Fibroblast of lung (primary cell): ENCODE results near the gene CHD9. TPM values are rescaled to one million over a fixed set of nuclear protein-coding genes. Genes with fewer than 3 reads are reported as not detected.
A peak's percentile ranks its signal among the peaks of the same experiment; 100 is the strongest.

Source experiments
- DNase-seq, 2 donors: peaks; one replicate each; pipeline versions ENCODE4 v3.0.0 to v3.0.0-alpha.2; 2010; ENCODE audit warnings: low read depth in 2 of 2
- H2AFZ ChIP-seq: 2 replicates; pipeline ENCODE4 v1.5.1; 2012; ENCODE audit warnings: low read length, control low read depth, inconsistent platforms
- H3K27ac ChIP-seq: 2 replicates; pipeline ENCODE4 v1.5.1; 2011; ENCODE audit warnings: low read length, control low read depth; ENCODE audit not compliant: insufficient read depth
- H3K27me3 ChIP-seq: 2 replicates; pipeline ENCODE4 v1.5.1; 2011; ENCODE audit warnings: mild to moderate bottlenecking, low read length; ENCODE audit not compliant: control insufficient read depth, insufficient read depth
- H3K36me3 ChIP-seq: 2 replicates; pipeline ENCODE4 v1.5.1; 2011; ENCODE audit warnings: low read length; ENCODE audit not compliant: control insufficient read depth, insufficient read depth
- H3K4me1 ChIP-seq: 2 replicates; pipeline ENCODE4 v1.5.1; 2011; ENCODE audit warnings: low read length; ENCODE audit not compliant: control insufficient read depth, insufficient read depth; ENCODE audit errors: extremely low read depth
- H3K4me2 ChIP-seq: 2 replicates; pipeline ENCODE4 v1.5.1; 2011; ENCODE audit warnings: low read length, control low read depth; ENCODE audit not compliant: insufficient read depth; ENCODE audit errors: extremely low read depth
- H3K4me3 ChIP-seq, 4 experiments: fragments of 200-600 bp in 1 of 4; sonication (generic) in 1 of 4; replicated peaks in 1 of 4; 2 replicates each; pipeline ENCODE4 v1.5.1; 2011 to 2016; ENCODE audit warnings: low read length in 4 of 4, low read depth in 3 of 4, mild to moderate bottlenecking in 3 of 4, control low read depth in 2 of 4, inconsistent platforms in 1 of 4, mixed read lengths in 1 of 4; ENCODE audit not compliant: insufficient read depth in 1 of 4; ENCODE audit errors: control extremely low read depth in 1 of 4
- H3K79me2 ChIP-seq: 2 replicates; pipeline ENCODE4 v1.5.1; 2012; ENCODE audit warnings: mild to moderate bottlenecking, low read length, inconsistent platforms; ENCODE audit not compliant: control insufficient read depth, insufficient read depth
- H3K9ac ChIP-seq: 2 replicates; pipeline ENCODE4 v1.5.1; 2011; ENCODE audit warnings: mild to moderate bottlenecking, low read length, control low read depth; ENCODE audit not compliant: insufficient read depth
- H3K9me3 ChIP-seq: 2 replicates; pipeline ENCODE4 v1.5.1; 2012; ENCODE audit warnings: low read depth, low read length; ENCODE audit not compliant: control insufficient read depth, insufficient read depth
- H4K20me1 ChIP-seq: 2 replicates; pipeline ENCODE4 v1.5.1; 2011; ENCODE audit warnings: low read length; ENCODE audit not compliant: control insufficient read depth, insufficient read depth; ENCODE audit errors: extremely low read depth
- EZH2 ChIP-seq: IDR thresholded peaks from 2 replicates; pipeline ENCODE4 v1.5.1; 2012; ENCODE audit warnings: low read length, control low read depth, mild to moderate bottlenecking; ENCODE audit errors: missing control alignments
- polyA plus RNA-seq, 2 donors: library from polyadenylated mRNA; depleted of rRNA in 1 of 2; stranded (reverse) in 1 of 2; unstranded in 1 of 2; fragments of >200 nt; gene quantifications; 2 replicates each; pipeline ENCODE4 v1.2.1, GENCODE V29; 2011 to 2012; ENCODE audit warnings: missing spikeins in 1 of 2
- total RNA-seq: library from RNA; depleted of rRNA; stranded (reverse); fragments of >200 nt; gene quantifications from 2 replicates; pipeline ENCODE4 v1.2.1, GENCODE V29; 2014
- TF ChIP-seq, protein P1 (sequence below), 2 donors: IDR thresholded peaks in 1 of 2; conservative IDR thresholded peaks in 1 of 2; 1 replicate in 1 of 2; 2 replicates in 1 of 2; pipeline ENCODE4 v1.5.1; 2011 to 2012; ENCODE audit warnings: low read length in 2 of 2, control low read depth in 1 of 2, inconsistent platforms in 1 of 2, low read depth in 1 of 2, mild to moderate bottlenecking in 1 of 2

Gene CHD9
- total and polyA plus RNA-seq, 2 donors (not counting 1 experiment from before 2014, with no cell fraction given): 32.9 to 60.9 TPM

DNA sequence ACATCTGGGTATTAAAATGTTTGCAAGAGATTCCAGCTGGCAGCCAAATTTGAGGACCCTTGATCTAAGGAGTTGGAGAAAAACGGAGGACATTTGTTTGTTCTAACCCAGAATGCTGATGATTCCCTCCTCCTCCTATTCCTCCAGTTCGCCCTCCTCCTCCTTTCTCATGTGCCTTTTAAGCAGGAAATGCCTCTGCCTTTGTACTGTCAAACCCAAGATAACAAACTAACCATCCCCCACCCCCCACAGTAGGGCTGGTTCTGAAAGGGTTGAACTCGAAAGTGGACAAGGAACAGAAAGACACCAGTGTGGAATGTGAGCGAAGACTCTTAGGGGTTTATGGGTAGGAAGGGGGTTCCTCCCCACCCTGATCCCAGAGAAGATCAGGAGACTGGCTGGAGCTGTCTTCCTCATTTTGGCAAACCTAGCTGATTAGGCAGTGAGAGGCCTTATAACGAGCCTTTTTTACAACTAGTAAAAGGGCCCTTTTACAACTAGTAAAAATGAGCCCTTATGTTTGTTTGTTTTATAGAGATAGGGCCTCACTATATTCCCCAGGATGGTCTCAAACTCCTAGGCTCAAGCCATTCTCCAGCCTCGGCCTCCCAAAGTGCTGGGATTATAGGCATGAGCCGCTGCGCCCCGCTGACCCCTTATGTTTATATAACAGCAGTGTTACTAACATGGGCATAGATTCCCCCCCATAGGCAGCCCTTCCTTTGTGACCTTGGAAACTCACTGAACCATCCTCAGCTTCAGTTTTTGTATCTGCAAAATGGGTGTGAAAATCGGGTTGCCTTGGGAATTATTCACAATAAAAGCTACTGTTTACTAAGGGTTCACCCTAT, 975 bp downstream of the CHD9 start:
- Histone ChIP-seq H3K4me2 (peak overlapping the region; percentile 79), H3K79me2 (peaks cover 20% of the 10 kb centered on the region), H4K20me1 (no peaks in the 10 kb centered on the region), H3K27me3 (no peaks in the 10 kb centered on the region), H2AFZ (peak overlapping the region; percentile 23), H3K27ac (peak overlapping the region; percentile 69), H3K4me3 (peak overlapping the region; percentile 65 to 87 (median 77)), H3K36me3 (no peaks in the 10 kb centered on the region), H3K4me1 (peaks cover 2% of the 10 kb centered on the region), H3K9ac (peak overlapping the region; percentile 79), H3K9me3 (no peaks in the 10 kb centered on the region)
- peak; percentile 77 to 82 for DNase-seq
- TF ChIP-seq, protein P1, sequence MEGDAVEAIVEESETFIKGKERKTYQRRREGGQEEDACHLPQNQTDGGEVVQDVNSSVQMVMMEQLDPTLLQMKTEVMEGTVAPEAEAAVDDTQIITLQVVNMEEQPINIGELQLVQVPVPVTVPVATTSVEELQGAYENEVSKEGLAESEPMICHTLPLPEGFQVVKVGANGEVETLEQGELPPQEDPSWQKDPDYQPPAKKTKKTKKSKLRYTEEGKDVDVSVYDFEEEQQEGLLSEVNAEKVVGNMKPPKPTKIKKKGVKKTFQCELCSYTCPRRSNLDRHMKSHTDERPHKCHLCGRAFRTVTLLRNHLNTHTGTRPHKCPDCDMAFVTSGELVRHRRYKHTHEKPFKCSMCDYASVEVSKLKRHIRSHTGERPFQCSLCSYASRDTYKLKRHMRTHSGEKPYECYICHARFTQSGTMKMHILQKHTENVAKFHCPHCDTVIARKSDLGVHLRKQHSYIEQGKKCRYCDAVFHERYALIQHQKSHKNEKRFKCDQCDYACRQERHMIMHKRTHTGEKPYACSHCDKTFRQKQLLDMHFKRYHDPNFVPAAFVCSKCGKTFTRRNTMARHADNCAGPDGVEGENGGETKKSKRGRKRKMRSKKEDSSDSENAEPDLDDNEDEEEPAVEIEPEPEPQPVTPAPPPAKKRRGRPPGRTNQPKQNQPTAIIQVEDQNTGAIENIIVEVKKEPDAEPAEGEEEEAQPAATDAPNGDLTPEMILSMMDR (conservative IDR thresholded peaks at IDR 0.05 in 1 of 2, IDR thresholded peaks at IDR 0.05 in 1 of 2; ENCODE audit: low read depth in 1 of 2, low read length in 2 of 2): no peak
- no peak for TF ChIP-seq EZH2

DNA sequence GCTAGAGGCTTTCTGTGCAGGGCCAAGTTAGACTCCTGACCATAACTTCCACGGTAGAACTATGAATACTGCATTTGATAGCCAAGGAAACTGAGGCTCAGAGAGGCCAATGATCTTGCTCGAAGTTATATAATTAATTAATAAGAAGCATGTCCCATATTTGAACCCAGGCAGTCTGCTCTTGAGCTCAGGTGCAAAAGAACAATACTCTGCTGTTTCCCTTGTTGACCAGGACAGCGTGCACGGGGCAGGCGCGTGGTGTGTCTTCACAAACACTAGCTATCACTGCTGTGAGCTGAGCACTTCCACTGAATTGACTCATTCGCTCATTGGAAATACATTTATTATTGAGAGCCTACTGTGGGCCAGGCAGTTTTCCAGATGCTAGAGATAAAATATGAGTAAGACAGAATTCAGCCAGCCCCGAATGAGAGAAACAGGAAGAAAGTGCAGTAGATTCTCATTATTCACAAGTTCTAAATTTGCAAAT, 1.6 kb downstream of the CHD9 start:
- H3K9ac ChIP-seq: no peak overlapping the region

DNA sequence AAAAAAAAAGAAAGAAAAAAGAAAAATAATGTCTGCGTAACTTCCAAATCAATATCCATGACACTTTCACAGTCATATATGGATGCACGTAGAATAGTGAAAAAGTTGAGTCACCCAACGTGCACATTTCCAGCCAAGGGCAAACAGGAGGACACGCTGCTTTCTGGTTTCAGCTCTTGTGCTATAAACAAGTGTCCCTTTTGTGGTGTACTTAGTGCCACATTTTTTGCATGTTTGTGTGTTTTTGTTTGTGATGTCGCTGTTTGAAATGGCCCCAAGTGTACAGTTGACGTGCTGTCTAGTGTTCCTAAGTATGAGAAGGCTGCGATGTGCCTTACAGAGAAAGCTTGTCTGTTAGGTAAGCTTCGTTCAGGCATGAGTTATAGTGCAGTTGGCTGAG, 2.9 kb downstream of the CHD9 start:
- Histone ChIP-seq H3K36me3 (no peaks in the 10 kb centered on the region), H3K9me3 (no peaks in the 10 kb centered on the region), H3K27ac (no peak overlapping the region), H3K9ac (no peak overlapping the region), H3K79me2 (peaks cover 26% of the 10 kb centered on the region), H3K4me1 (peaks cover 3% of the 10 kb centered on the region), H3K27me3 (no peaks in the 10 kb centered on the region), H4K20me1 (no peaks in the 10 kb centered on the region), H2AFZ (no peak overlapping the region), H3K4me3 (no peak overlapping the region), H3K4me2 (no peak overlapping the region)
- no peak for DNase-seq
- TF ChIP-seq EZH2: no peak
- TF ChIP-seq, protein P1 (conservative IDR thresholded peaks at IDR 0.05 in 1 of 2, IDR thresholded peaks at IDR 0.05 in 1 of 2; ENCODE audit: low read depth in 1 of 2, low read length in 2 of 2): no peak

More for the DNA sequence above, 1.6 kb downstream of the CHD9 start:
- Histone ChIP-seq H3K27me3 (no peaks in the 10 kb centered on the region), H4K20me1 (no peaks in the 10 kb centered on the region), H3K27ac (peak overlapping the region; percentile 0), H3K4me2 (no peak overlapping the region), H3K9me3 (no peaks in the 10 kb centered on the region), H3K4me3 (peak overlapping the region in 2 of 4 experiments; percentile 65 to 81), H3K4me1 (peaks cover 2% of the 10 kb centered on the region), H2AFZ (no peak overlapping the region), H3K36me3 (no peaks in the 10 kb centered on the region), H3K79me2 (peaks cover 23% of the 10 kb centered on the region)
- no peak for TF ChIP-seq EZH2
- TF ChIP-seq, protein P1 (conservative IDR thresholded peaks at IDR 0.05 in 1 of 2, IDR thresholded peaks at IDR 0.05 in 1 of 2; ENCODE audit: low read depth in 1 of 2, low read length in 2 of 2): no peak
- peak; percentile 42 to 87 for DNase-seq
